Pancreas (tissue), 10 donors: ENCODE data around the gene MAD1L1. TPM values are rescaled to one million over a fixed set of nuclear protein-coding genes. Genes with fewer than 3 reads are reported as not detected.

ENCODE experiments used
- ATAC-seq, 4 donors: fragments of 200-7000 bp; cut with Tn5 transposase; one replicate each; pipeline versions ENCODE4 v1.8.0 to v1.9.1; 2020; ENCODE audit warnings: mild to moderate bottlenecking in 4 of 4, moderate library complexity in 4 of 4
- DNase-seq, 6 donors: peaks; one replicate each; pipeline ENCODE4 v3.0.0-alpha.2; 2020
- FAIRE-seq: peaks from 2 replicates; lab custom pipeline; 2012; peaks lifted over from hg19 to GRCh38; lab: Jason Lieb, UNC
- H3K27ac ChIP-seq, 4 donors: fragments of 200-600 bp; sonication (generic); 1 replicate in 3 of 4; 2 replicates in 1 of 4; pipeline versions ENCODE4 v1.5.0 to v1.8.0; 2020
- H3K27me3 ChIP-seq, 4 donors: fragments of 200-600 bp; one replicate each; pipeline ENCODE4 v1.8.0; 2021
- H3K36me3 ChIP-seq, 3 donors: fragments of 200-600 bp; sonication (generic) in 1 of 3; one replicate each; pipeline versions ENCODE4 v1.5.0 to v1.8.0; 2020 to 2021
- H3K4me1 ChIP-seq, 3 donors: fragments of 200-600 bp; one replicate each; pipeline ENCODE4 v1.8.0; 2021
- H3K4me3 ChIP-seq, 4 donors: fragments of 200-600 bp; sonication (generic) in 2 of 4; one replicate each; pipeline versions ENCODE4 v1.5.0 to v1.8.0; 2020 to 2021
- H3K9me3 ChIP-seq, 4 donors: fragments of 200-600 bp; one replicate each; pipeline ENCODE4 v1.8.0; 2021
- CTCF ChIP-seq, 4 donors: fragments of 200-600 bp; sonication (generic) in 3 of 4; IDR thresholded peaks; one replicate each; pipeline versions ENCODE4 v1.5.0 to v1.8.0; 2021; ENCODE audit warnings: antibody characterized with exemption in 4 of 4
- WGBS, 2 donors: extraction: QIAGEN DNeasy Blood & Tissue Kit; methylation state at CpG; one replicate each; pipeline ENCODE4 v1.1.7; 2013; 5-methylcytosine and 5-hydroxymethylcytosine counted together
- intact Hi-C, 3 donors: fragments of 100-400 bp; cut with DNase I; formaldehyde crosslinking; loops; one replicate each; pipeline versions ENCODE4 v1.11.1 to v1.14.2; 2022
- polyA plus RNA-seq, 2 donors: library from polyadenylated mRNA; stranded (reverse); fragments of 200-250 nt; gene quantifications; one replicate each; pipeline ENCODE4 v1.2.3, GENCODE V29; 2013
- total RNA-seq, 6 donors: library from RNA; stranded (reverse); fragmentation: NEBNext Ultra II Directional in 4 of 6; extraction: Animal tissue kit (Norgen Biotek cat#: 25700) in 4 of 6; gene quantifications; one replicate each; pipeline versions ENCODE4 v1.2.1 to v1.2.4, GENCODE V29; 2021 to 2023
- donor health status: healthy with polysubstance abuse.
- donor health status: DM: no; HTN: no; CAD: no; lungs with moderate emphysema.
- donor health status: DM: no; HTN: no; CAD: no.
- donor health status: control.
- donor health status: control.
- donor health status: Bipolar disorder and iron deficiency.
- donor health status: DM: yes; HTN: yes; CAD: no.
- donor health status: DM: no; HTN: no; CAD: no.
- donor health status: DM: no; HTN: no; CAD: no.
- donor health status: DM: yes; HTN: yes; CAD: no.

MAD1L1 gene
- total and polyA plus RNA-seq, 8 donors: 9.8 to 28.2 (median 11.9) TPM

DNA sequence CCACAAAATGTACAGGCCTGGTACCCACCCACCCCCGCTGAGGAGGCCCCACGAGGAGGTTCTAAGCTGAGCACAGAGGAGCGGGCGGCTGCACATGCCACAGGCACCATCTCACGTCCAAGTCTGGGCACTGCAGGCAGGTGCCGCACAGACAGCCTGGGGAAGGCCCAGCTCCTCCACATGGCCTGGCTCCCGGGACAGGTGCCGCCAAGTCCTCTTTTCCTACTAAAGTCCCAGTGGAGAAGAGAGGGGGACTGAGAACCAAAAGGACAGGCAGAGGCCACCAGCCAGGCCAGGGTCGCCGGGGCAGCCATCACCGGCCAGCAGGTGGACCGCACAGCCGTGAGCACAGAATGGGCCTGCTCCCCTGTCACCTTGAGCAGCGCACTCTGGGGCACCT, 91.1 kb downstream of the MAD1L1 start:
- H3K4me3 ChIP-seq: no peak overlapping the region
- H3K27ac ChIP-seq: no peak overlapping the region
- H3K4me1 ChIP-seq: no peaks in the 10 kb centered on the region
- no peaks in the 10 kb centered on the region for H3K9me3 ChIP-seq
- no peak for ATAC-seq
- intact Hi-C loops: no loop called here
- 86 to 96% methylated on average over 14 of the region's 14 CpGs for WGBS, 2 donors
- peaks cover 0 to 1% (median 0%) of the 10 kb centered on the region in 3 donors for H3K36me3 ChIP-seq
- peak in 2 of 6 donors; percentile 7 to 58 for DNase-seq
- no peak for FAIRE-seq
- no peak for TF ChIP-seq CTCF (IDR thresholded peaks at IDR 0.05)
- no peaks in the 10 kb centered on the region for H3K27me3 ChIP-seq

- FAIRE-seq: no peak
- no peak for ATAC-seq
- H3K36me3 ChIP-seq: no peaks in the 10 kb centered on the region
- no peak overlapping the region for H3K27ac ChIP-seq
- H3K9me3 ChIP-seq: no peaks in the 10 kb centered on the region
- DNase-seq: peak in 2 of 6 donors; percentile 10 to 46
- TF ChIP-seq CTCF (IDR thresholded peaks at IDR 0.05): no peak
- H3K27me3 ChIP-seq: no peaks in the 10 kb centered on the region
- no peak overlapping the region for H3K4me3 ChIP-seq
- intact Hi-C loops: no loop called here
- no peaks in the 10 kb centered on the region for H3K4me1 ChIP-seq
- WGBS, 2 donors: 83 to 98% methylated on average over 17 of the region's 17 CpGs
Observed at GRCh38 chr7:2141021-2141410, 91.7 kb downstream of the MAD1L1 start.

DNA sequence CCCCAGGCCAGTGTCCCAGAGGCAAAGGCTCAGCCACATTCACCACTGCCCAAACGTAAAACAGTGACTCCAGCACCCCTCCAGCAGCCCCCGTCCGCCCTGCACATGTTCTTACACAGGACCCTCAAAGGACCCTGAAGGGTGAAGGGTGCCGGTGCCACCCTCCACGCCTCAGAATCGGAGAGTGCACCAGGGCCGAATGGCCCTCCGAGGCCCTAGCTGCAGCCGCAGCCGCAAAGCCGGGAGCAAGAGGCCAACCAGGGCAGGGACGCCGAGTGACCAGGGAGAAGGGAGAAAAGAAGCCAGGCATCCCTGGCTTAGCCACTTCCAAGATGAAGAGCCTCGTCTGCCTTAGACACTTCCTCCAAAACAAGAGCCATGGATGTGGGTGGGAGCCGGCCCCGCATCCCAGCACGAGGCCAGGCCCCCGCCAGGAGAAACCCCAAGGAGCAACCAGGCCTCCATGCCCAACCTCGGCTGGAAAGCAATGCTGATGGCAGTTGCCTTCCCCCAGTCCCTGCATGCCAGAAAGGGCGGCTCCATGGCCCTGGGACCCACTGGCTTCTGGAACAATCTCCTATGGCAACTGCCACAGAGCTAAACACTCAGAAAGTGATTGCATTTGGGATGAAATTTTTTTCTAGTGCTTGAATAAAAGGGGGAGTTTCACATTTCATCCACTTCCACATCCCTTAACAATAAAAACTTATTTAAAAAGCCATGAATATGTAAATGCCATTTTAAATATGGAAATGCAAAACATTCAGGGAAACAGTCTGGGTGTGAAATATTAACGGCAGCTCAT, 92.3 kb downstream of the MAD1L1 start:
- H3K27me3 ChIP-seq: no peaks in the 10 kb centered on the region
- intact Hi-C loops: no loop called here
- DNase-seq (peak in 2 of 6 donors; percentile 9 to 52), ATAC-seq (no peak), FAIRE-seq (no peak)
- WGBS, 2 donors: 90% methylated on average over 20 to 21 of the region's 21 CpGs
- no peaks in the 10 kb centered on the region for H3K4me1 ChIP-seq
- no peaks in the 10 kb centered on the region for H3K9me3 ChIP-seq
- no peak overlapping the region for H3K27ac ChIP-seq
- no peak for TF ChIP-seq CTCF (IDR thresholded peaks at IDR 0.05)
- H3K36me3 ChIP-seq: no peaks in the 10 kb centered on the region
- no peak overlapping the region for H3K4me3 ChIP-seq

DNA sequence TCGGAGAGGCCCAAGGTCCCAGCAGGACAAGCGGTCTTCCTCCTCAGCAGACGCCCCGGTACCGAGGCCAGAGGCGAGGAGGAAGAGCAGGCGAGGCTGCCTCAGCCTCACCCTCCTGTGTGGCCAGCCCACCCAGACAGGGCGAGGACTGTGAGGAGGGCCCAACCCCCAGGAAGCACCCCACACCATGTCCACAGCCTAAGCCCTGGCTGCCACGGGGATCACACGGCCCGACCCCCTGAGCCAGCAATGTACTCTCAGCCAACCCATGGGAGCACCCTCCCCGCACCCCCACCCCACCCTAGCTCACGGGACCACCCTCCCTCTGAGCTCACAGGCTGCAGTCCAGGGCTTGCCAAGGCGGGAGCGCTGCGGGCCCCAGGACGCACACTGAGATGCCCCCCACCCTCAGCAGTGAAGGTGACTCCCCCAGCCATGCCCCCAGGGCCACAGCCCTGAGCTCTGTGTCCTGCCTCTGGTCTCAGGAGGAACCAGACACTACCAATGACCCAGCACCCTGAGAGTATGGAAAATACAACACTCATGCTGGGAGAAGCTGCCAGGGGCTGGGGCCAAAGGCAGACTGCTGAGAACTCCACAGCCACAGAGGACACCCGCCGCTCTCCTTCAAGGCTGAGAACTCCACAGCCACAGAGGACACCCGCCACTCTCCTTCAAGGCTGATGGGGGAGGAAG, 93.6 kb downstream of the MAD1L1 start:
- Histone ChIP-seq H3K4me1 (no peaks in the 10 kb centered on the region), H3K9me3 (no peaks in the 10 kb centered on the region), H3K27me3 (no peaks in the 10 kb centered on the region), H3K4me3 (no peak overlapping the region), H3K27ac (no peak overlapping the region), H3K36me3 (no peaks in the 10 kb centered on the region)
- no peak for TF ChIP-seq CTCF (IDR thresholded peaks at IDR 0.05)
- FAIRE-seq: no peak
- intact Hi-C loops: no loop called here
- 85 to 97% methylated on average over 20 of the region's 20 CpGs for WGBS, 2 donors
- no peak for ATAC-seq
- DNase-seq: peak in 2 of 6 donors; percentile 10 to 48
